Measurements from ENCODE around the gene ATP1A1. TPM values are rescaled to one million over a fixed set of nuclear protein-coding genes. Genes with fewer than 3 reads are reported as not detected.

The ATP1A1 gene
- total RNA-seq, 2 donors from 2014 or later: 177 to 206 TPM

Other genes starting within 250 kb of the ATP1A1 start
- gene CD58, start 197.8 kb downstream of the ATP1A1 start, total RNA-seq: 10 to 100 TPM; 15.4 to 32.7 TPM